Colonic mucosa (tissue), 4 donors: ENCODE measurements around the gene ZNF337. TPM values are rescaled to one million over a fixed set of nuclear protein-coding genes. Genes with fewer than 3 reads are reported as not detected.
A peak's percentile ranks its signal among the peaks of the same experiment; 100 is the strongest.
"Not testable (repeated sequence)": the region's sequence is repeated elsewhere in the genome, so short reads cannot be mapped to it uniquely, and the experiment has no call there.

Experiments used
- DNase-seq: peaks from one replicate; pipeline ENCODE4 v3.0.0-alpha.2; 2020
- H3K27ac ChIP-seq: fragments of 200-600 bp; one replicate; pipeline ENCODE4 v1.8.0; 2021
- H3K27me3 ChIP-seq: fragments of 200-600 bp; one replicate; pipeline ENCODE4 v1.8.0; 2021
- H3K36me3 ChIP-seq: fragments of 200-600 bp; one replicate; pipeline ENCODE4 v1.8.0; 2021
- H3K4me1 ChIP-seq: fragments of 200-600 bp; one replicate; pipeline ENCODE4 v1.8.0; 2021; ENCODE audit warnings: mild to moderate bottlenecking
- H3K4me3 ChIP-seq: fragments of 200-600 bp; one replicate; pipeline ENCODE4 v1.8.0; 2021
- H3K9ac ChIP-seq, 2 donors: one replicate each; pipeline ENCODE4 v1.7.0; 2013; ENCODE audit warnings: control low read depth in 2 of 2, low read depth in 2 of 2, low read length in 2 of 2
- H3K9me3 ChIP-seq: fragments of 200-600 bp; one replicate; pipeline ENCODE4 v1.8.0; 2021
- CTCF ChIP-seq: fragments of 200-600 bp; IDR thresholded peaks from one replicate; pipeline ENCODE4 v1.8.0; 2022; ENCODE audit warnings: antibody characterized with exemption, mild to moderate bottlenecking
- intact Hi-C: fragments of 100-400 bp; cut with DNase I; formaldehyde crosslinking; loops from one replicate; pipeline ENCODE4 v1.14.1; 2022
- total RNA-seq, 2 donors: library from RNA; stranded (reverse); fragmentation: NEBNext Ultra II Directional in 1 of 2; extraction: Animal tissue kit (Norgen Biotek cat#: 25700) in 1 of 2; gene quantifications; one replicate each; pipeline ENCODE4 v1.2.1, GENCODE V29; 2021
- donor health status: healthy.
- donor health status: DM: no; HTN: no; CAD: no.
- donor health status: DM: no; HTN: no; CAD: no.

ZNF337 gene
- total RNA-seq, 2 donors from 2014 or later: 6.2 to 6.7 TPM

- Histone ChIP-seq H3K27ac (no peak overlapping the region), H3K36me3 (no peaks in the 10 kb centered on the region), H3K4me1 (no peaks in the 10 kb centered on the region), H3K9ac (no peak overlapping the region), H3K9me3 (no peaks in the 10 kb centered on the region), H3K4me3 (no peak overlapping the region), H3K27me3 (no peaks in the 10 kb centered on the region)
- intact Hi-C loops: no loop called here
- no peak for DNase-seq
- no peak for TF ChIP-seq CTCF
These were observed 59.4 kb downstream of the ZNF337 start for GRCh38 chr20:25637247-25637646.

- no peak for TF ChIP-seq CTCF
- Histone ChIP-seq H3K4me3 (no peak overlapping the region), H3K27ac (no peak overlapping the region), H3K36me3 (no peaks in the 10 kb centered on the region), H3K4me1 (no peaks in the 10 kb centered on the region), H3K9ac (no peak overlapping the region), H3K27me3 (no peaks in the 10 kb centered on the region), H3K9me3 (no peaks in the 10 kb centered on the region)
- no peak for DNase-seq
- intact Hi-C loops: no loop called here
These were observed 63.5 kb downstream of the ZNF337 start for GRCh38 chr20:25632940-25633790.

- H3K27me3 ChIP-seq, H3K9me3 ChIP-seq, intact Hi-C loops, H3K9ac ChIP-seq, H3K36me3 ChIP-seq, DNase-seq, H3K4me1 ChIP-seq, H3K27ac ChIP-seq, H3K4me3 ChIP-seq: not testable (repeated sequence)
These were observed 66.0 kb downstream of the ZNF337 start for GRCh38 chr20:25630615-25631014.

- Histone ChIP-seq H3K36me3 (no peaks in the 10 kb centered on the region), H3K27ac (no peak overlapping the region), H3K9me3 (no peaks in the 10 kb centered on the region), H3K4me3 (no peak overlapping the region), H3K4me1 (no peaks in the 10 kb centered on the region), H3K9ac (no peak overlapping the region), H3K27me3 (no peaks in the 10 kb centered on the region)
- intact Hi-C loops: no loop called here
- no peak for TF ChIP-seq CTCF
- DNase-seq: no peak
These were observed 66.7 kb downstream of the ZNF337 start for GRCh38 chr20:25629816-25630499.

GRCh38 chr20:25626779-25627178, 69.9 kb downstream of the ZNF337 start:
- no peak for TF ChIP-seq CTCF
- Histone ChIP-seq H3K27me3 (no peaks in the 10 kb centered on the region), H3K36me3 (no peaks in the 10 kb centered on the region), H3K9ac (no peak overlapping the region), H3K9me3 (no peaks in the 10 kb centered on the region), H3K4me3 (no peak overlapping the region), H3K27ac (no peak overlapping the region), H3K4me1 (no peaks in the 10 kb centered on the region)
- DNase-seq: no peak
- intact Hi-C loops: no loop called here

- Histone ChIP-seq H3K4me3 (peak overlapping the region; percentile 77), H3K9ac (peak overlapping the region; percentile 79 to 87), H3K9me3 (no peaks in the 10 kb centered on the region), H3K27ac (peak overlapping the region; percentile 90), H3K4me1 (no peaks in the 10 kb centered on the region), H3K27me3 (no peaks in the 10 kb centered on the region), H3K36me3 (no peaks in the 10 kb centered on the region)
- intact Hi-C loops: loop anchor here (5.0 kb wide), 2 partner anchors 68 to 87 kb away; no protein-coding TSS in a partner anchor
- no peak for TF ChIP-seq CTCF
- no peak for DNase-seq
These were observed 72.1 kb downstream of the ZNF337 start for GRCh38 chr20:25624500-25624939.
